ENCODE data around the gene BTBD1. TPM values are rescaled to one million over a fixed set of nuclear protein-coding genes. Genes with fewer than 3 reads are reported as not detected.

BTBD1 gene
- total RNA-seq, 1 donor from 2014 or later: 53.2 TPM

DNA sequence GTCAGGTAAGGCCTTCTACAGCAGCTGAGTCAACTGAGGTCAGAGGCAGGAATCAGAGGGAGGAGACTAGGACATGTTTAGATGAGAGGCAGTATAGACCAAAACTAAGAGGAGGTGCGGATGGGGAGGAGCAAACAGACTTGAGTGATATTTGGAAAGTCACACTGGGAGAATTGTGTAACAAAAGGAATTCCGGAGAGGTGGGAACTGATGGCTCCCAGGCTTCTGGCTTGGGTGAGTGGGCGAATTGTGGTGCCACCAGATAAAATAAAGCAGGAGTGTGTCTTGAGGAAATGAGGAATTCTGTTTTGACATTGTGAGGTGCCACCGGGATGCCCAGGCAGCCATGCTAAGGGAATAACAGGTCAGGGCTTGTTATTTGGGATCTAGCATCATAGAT is 37.1 kb upstream of the BTBD1 start:
- H3K27ac Mint-ChIP-seq (ENCODE audit: unreplicated experiment): no peak overlapping the region
- H3K4me3 Mint-ChIP-seq (ENCODE audit: unreplicated experiment): no peak overlapping the region
- peaks cover 35% of the 10 kb centered on the region for H3K27me3 Mint-ChIP-seq (ENCODE audit: unreplicated experiment)

DNA sequence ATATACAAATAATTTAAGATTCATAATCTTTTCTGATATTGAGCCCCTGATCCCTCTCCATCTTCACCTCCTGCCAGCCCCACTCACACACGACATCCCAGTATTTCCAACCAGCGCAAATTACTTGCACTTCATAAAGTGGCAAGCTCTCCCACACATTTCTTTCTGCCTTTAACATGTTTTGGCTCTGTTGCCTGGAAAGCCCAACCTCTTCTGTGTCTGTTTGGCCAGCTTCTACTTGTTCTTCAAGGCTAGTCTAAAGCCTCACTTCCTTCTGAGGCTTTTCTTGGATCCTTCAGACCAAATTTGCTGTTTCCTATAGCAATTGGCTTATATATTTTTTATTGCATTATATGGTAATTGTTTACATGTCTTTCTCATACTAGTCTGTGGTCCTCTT is 35.3 kb upstream of the BTBD1 start:
- no peak overlapping the region for H3K4me3 Mint-ChIP-seq (ENCODE audit: unreplicated experiment)
- no peaks in the 10 kb centered on the region for H3K36me3 Mint-ChIP-seq (ENCODE audit: unreplicated experiment)
- no peak overlapping the region for H3K27ac Mint-ChIP-seq (ENCODE audit: unreplicated experiment)
- DNase-seq (ENCODE audit: extremely low spot score, unreplicated experiment): no peak
- H3K4me1 Mint-ChIP-seq (ENCODE audit: unreplicated experiment): peaks cover 6% of the 10 kb centered on the region
- H3K9me3 Mint-ChIP-seq (ENCODE audit: unreplicated experiment): peaks cover 3% of the 10 kb centered on the region
- H3K27me3 Mint-ChIP-seq (ENCODE audit: unreplicated experiment): peaks cover 53% of the 10 kb centered on the region
- TF ChIP-seq, protein P1, sequence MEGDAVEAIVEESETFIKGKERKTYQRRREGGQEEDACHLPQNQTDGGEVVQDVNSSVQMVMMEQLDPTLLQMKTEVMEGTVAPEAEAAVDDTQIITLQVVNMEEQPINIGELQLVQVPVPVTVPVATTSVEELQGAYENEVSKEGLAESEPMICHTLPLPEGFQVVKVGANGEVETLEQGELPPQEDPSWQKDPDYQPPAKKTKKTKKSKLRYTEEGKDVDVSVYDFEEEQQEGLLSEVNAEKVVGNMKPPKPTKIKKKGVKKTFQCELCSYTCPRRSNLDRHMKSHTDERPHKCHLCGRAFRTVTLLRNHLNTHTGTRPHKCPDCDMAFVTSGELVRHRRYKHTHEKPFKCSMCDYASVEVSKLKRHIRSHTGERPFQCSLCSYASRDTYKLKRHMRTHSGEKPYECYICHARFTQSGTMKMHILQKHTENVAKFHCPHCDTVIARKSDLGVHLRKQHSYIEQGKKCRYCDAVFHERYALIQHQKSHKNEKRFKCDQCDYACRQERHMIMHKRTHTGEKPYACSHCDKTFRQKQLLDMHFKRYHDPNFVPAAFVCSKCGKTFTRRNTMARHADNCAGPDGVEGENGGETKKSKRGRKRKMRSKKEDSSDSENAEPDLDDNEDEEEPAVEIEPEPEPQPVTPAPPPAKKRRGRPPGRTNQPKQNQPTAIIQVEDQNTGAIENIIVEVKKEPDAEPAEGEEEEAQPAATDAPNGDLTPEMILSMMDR (IDR thresholded peaks at IDR 0.05): no peak

More for the DNA sequence above, 37.1 kb upstream of the BTBD1 start:
- no peak for DNase-seq (ENCODE audit: extremely low spot score, unreplicated experiment)
- TF ChIP-seq, protein P1 (IDR thresholded peaks at IDR 0.05): no peak
- H3K4me1 Mint-ChIP-seq (ENCODE audit: unreplicated experiment): peaks cover 18% of the 10 kb centered on the region
- no peaks in the 10 kb centered on the region for H3K36me3 Mint-ChIP-seq (ENCODE audit: unreplicated experiment)
- no peaks in the 10 kb centered on the region for H3K9me3 Mint-ChIP-seq (ENCODE audit: unreplicated experiment)

DNA sequence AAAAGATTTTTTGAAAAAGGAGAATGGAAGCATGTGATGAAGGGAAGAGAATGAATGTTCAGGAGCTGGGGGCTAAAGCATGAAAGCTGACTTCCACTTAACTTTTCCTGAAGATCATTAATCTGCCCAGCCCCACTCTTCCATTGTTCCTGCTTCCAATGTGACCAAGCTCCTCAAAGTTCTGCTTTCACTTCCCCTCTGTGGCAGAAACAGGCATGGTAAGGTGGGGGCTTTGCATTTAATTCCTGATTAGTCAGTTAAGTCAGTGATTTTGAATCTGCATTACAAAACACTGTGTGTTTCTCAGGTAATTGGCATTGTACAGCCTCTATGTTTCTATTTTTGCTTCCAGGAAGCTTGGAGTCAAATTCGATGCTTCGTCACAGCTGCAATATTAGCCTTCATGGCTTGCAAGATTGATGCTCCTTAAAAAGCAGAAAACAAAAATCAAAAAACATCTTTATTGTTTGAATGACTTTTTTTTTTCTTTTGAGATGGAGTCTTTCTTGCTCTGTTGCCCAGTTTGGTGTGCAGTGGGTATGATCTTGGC is 33.1 kb upstream of the BTBD1 start:
- Mint-ChIP-seq H3K9me3 (ENCODE audit: unreplicated experiment) (peaks cover 10% of the 10 kb centered on the region), H3K27ac (ENCODE audit: unreplicated experiment) (no peak overlapping the region), H3K27me3 (ENCODE audit: unreplicated experiment) (peaks cover 68% of the 10 kb centered on the region), H3K36me3 (ENCODE audit: unreplicated experiment) (no peaks in the 10 kb centered on the region), H3K4me3 (ENCODE audit: unreplicated experiment) (no peak overlapping the region), H3K4me1 (ENCODE audit: unreplicated experiment) (no peaks in the 10 kb centered on the region)
- TF ChIP-seq, protein P1 (IDR thresholded peaks at IDR 0.05): no peak
- peak; percentile 15 for DNase-seq (ENCODE audit: extremely low spot score, unreplicated experiment)

DNA sequence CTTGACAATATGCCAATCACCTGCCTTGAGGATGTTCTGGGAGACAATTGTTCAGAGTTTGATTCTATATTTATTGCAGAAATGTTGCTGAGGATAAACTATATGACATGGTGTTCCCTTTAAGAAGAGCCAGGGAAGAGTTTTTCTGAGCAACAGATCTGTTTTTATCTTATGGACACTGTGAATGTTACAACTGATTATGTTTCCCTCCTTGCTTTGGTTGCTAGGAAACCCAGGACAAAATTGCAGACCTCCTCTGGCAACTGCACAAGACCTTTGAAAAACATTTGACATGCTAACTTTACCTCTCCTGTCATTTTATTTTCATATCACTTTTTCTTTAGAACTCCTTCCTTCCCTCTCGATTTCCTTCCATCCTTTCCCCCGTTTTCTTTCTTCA is 32.2 kb upstream of the BTBD1 start:
- H3K9me3 Mint-ChIP-seq (ENCODE audit: unreplicated experiment): peaks cover 10% of the 10 kb centered on the region
- peaks cover 71% of the 10 kb centered on the region for H3K27me3 Mint-ChIP-seq (ENCODE audit: unreplicated experiment)
- no peak overlapping the region for H3K27ac Mint-ChIP-seq (ENCODE audit: unreplicated experiment)
- TF ChIP-seq, protein P1 (IDR thresholded peaks at IDR 0.05): no peak
- no peak overlapping the region for H3K4me3 Mint-ChIP-seq (ENCODE audit: unreplicated experiment)
- H3K36me3 Mint-ChIP-seq (ENCODE audit: unreplicated experiment): no peaks in the 10 kb centered on the region
- peak; percentile 8 for DNase-seq (ENCODE audit: extremely low spot score, unreplicated experiment)
- no peaks in the 10 kb centered on the region for H3K4me1 Mint-ChIP-seq (ENCODE audit: unreplicated experiment)

DNA sequence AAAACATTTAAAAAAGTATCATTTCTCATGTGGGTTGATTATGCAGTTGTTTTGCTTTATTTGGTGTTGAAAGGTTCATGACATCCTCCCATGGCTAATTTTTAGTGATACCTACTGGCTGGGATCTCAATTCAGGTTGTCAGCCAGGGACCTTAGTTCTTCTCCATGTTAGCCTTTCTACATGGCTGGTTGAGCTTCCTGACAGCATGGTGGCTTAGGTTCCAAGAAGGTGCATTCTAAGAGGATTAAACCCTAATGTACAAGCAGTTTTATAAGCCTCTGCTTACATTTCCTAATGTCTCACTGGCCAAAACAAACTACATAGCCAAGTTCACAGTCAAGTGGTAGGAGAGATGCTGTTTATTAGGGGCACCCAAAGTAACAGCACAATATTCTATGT is 31.0 kb upstream of the BTBD1 start:
- peaks cover 74% of the 10 kb centered on the region for H3K27me3 Mint-ChIP-seq (ENCODE audit: unreplicated experiment)
- DNase-seq (ENCODE audit: extremely low spot score, unreplicated experiment): no peak
- no peak overlapping the region for H3K4me3 Mint-ChIP-seq (ENCODE audit: unreplicated experiment)
- H3K4me1 Mint-ChIP-seq (ENCODE audit: unreplicated experiment): no peaks in the 10 kb centered on the region
- peaks cover 10% of the 10 kb centered on the region for H3K9me3 Mint-ChIP-seq (ENCODE audit: unreplicated experiment)
- H3K36me3 Mint-ChIP-seq (ENCODE audit: unreplicated experiment): no peaks in the 10 kb centered on the region
- H3K27ac Mint-ChIP-seq (ENCODE audit: unreplicated experiment): no peak overlapping the region
- TF ChIP-seq, protein P1 (IDR thresholded peaks at IDR 0.05): no peak
